Mucosa of descending colon (tissue), 3 donors: ENCODE measurements around the gene SMIM29. TPM values are rescaled to one million over a fixed set of nuclear protein-coding genes. Genes with fewer than 3 reads are reported as not detected.

Experiments
- ATAC-seq: fragments of 200-7000 bp; cut with Tn5 transposase; one replicate; pipeline ENCODE4 v1.9.1; 2020; ENCODE audit warnings: mild to moderate bottlenecking, moderate library complexity
- DNase-seq, 3 donors: peaks; one replicate each; pipeline ENCODE4 v3.0.0-alpha.2; 2020
- H3K36me3 ChIP-seq: fragments of 200-600 bp; one replicate; pipeline ENCODE4 v1.8.0; 2021; ENCODE audit warnings: low read depth, mild to moderate bottlenecking
- H3K4me1 ChIP-seq: fragments of 200-600 bp; one replicate; pipeline ENCODE4 v1.8.0; 2021; ENCODE audit warnings: low read depth, mild to moderate bottlenecking
- H3K4me3 ChIP-seq: fragments of 200-600 bp; one replicate; pipeline ENCODE4 v1.8.0; 2021; ENCODE audit warnings: mild to moderate bottlenecking
- H3K9me3 ChIP-seq: fragments of 200-600 bp; one replicate; pipeline ENCODE4 v1.8.0; 2021; ENCODE audit warnings: mild to moderate bottlenecking
- CTCF ChIP-seq: fragments of 200-600 bp; IDR thresholded peaks from one replicate; pipeline ENCODE4 v1.8.0; 2022; ENCODE audit warnings: antibody characterized with exemption, mild to moderate bottlenecking
- intact Hi-C, 2 donors: fragments of 100-400 bp; cut with DNase I in 1 of 2; cut with micrococcal nuclease in 1 of 2; formaldehyde crosslinking; loops; one replicate each; pipeline versions ENCODE4 v1.11.0 to v1.11.1; 2022; cut with DNase I, micrococcal nuclease
- total RNA-seq, 3 donors: library from RNA; stranded (reverse); fragmentation: NEBNext Ultra II Directional in 2 of 3; extraction: Animal tissue kit (Norgen Biotek cat#: 25700) in 2 of 3; gene quantifications; one replicate each; pipeline versions ENCODE4 v1.2.1 to v1.2.4, GENCODE V29; 2021 to 2023
- donor health status: DM: no; HTN: no; CAD: no; lungs with moderate emphysema.
- donor health status: DM: no; HTN: no; CAD: no.
- donor health status: DM: no; HTN: yes; CAD: no.

Gene SMIM29
- total RNA-seq, 3 donors from 2014 or later, result 6.5 to 15.1 (median 11.2) TPM

- intact Hi-C loops, result no loop called here
- no peak for TF ChIP-seq CTCF
- H3K4me3 ChIP-seq, result no peak overlapping the region
- ATAC-seq (no peak), DNase-seq (peak in 1 of 3 donors; percentile 34)
- no peaks in the 10 kb centered on the region for H3K9me3 ChIP-seq
- H3K36me3 ChIP-seq, result no peaks in the 10 kb centered on the region
- no peaks in the 10 kb centered on the region for H3K4me1 ChIP-seq
Measured at GRCh38 chr6:34233867-34234266, 14.9 kb downstream of the SMIM29 start.

- ATAC-seq, result no peak
- H3K36me3 ChIP-seq, result no peaks in the 10 kb centered on the region
- no peak for DNase-seq
- H3K9me3 ChIP-seq, result no peaks in the 10 kb centered on the region
- H3K4me1 ChIP-seq, result no peaks in the 10 kb centered on the region
- no peak overlapping the region for H3K4me3 ChIP-seq
- no peak for TF ChIP-seq CTCF
- intact Hi-C loops, result no loop called here
Measured at GRCh38 chr6:34232901-34233300, 15.9 kb downstream of the SMIM29 start.

GRCh38 chr6:34231566-34232336, 17.1 kb downstream of the SMIM29 start:
- ATAC-seq (no peak), DNase-seq (no peak)
- Histone ChIP-seq H3K4me1 (no peaks in the 10 kb centered on the region), H3K36me3 (no peaks in the 10 kb centered on the region), H3K4me3 (no peak overlapping the region), H3K9me3 (no peaks in the 10 kb centered on the region)
- no peak for TF ChIP-seq CTCF
- intact Hi-C loops, result no loop called here

GRCh38 chr6:34230653-34231371, 18.0 kb downstream of the SMIM29 start:
- TF ChIP-seq CTCF, result no peak
- no peak for ATAC-seq
- no peak overlapping the region for H3K4me3 ChIP-seq
- DNase-seq, result no peak
- H3K4me1 ChIP-seq, result no peaks in the 10 kb centered on the region
- H3K9me3 ChIP-seq, result no peaks in the 10 kb centered on the region
- intact Hi-C loops, result no loop called here
- H3K36me3 ChIP-seq, result no peaks in the 10 kb centered on the region

GRCh38 chr6:34229877-34230276, 18.9 kb downstream of the SMIM29 start:
- ATAC-seq (no peak), DNase-seq (no peak)
- intact Hi-C loops, result no loop called here
- no peak overlapping the region for H3K4me3 ChIP-seq
- H3K4me1 ChIP-seq, result no peaks in the 10 kb centered on the region
- H3K9me3 ChIP-seq, result no peaks in the 10 kb centered on the region
- TF ChIP-seq CTCF, result no peak
- no peaks in the 10 kb centered on the region for H3K36me3 ChIP-seq
